IMR-90 (cell line): Measurements from ENCODE around the gene ETV4. TPM values are rescaled to one million over a fixed set of nuclear protein-coding genes. Genes with fewer than 3 reads are reported as not detected.

Experiments used
- ATAC-seq: fragments of 200-7000 bp; cut with Tn5 transposase; 2 replicates; pipeline ENCODE4 v1.9.1; 2020; ENCODE audit warnings: low read depth, mild to moderate bottlenecking, moderate library complexity
- BruUV-seq: library from RNA; stranded (reverse); fragments of 400-500 nt; replicated peaks from 2 replicates; lab custom pipeline; 2021; lab: Mats Ljungman, UMichigan
- CTCF ChIA-PET: fragments of 300-600 bp; formaldehyde crosslinking; extraction: SDS; loops from one replicate; lab custom pipeline; 2021; ENCODE audit warnings: antibody characterized with exemption; lab: Yijun Ruan, JAX
- POLR2A ChIA-PET: fragments of 300-600 bp; sonication (Branson Sonifier 250); formaldehyde crosslinking; loops from one replicate; lab custom pipeline; 2022; ENCODE audit warnings: antibody characterized with exemption; ENCODE audit not compliant: unreplicated experiment; lab: Charles Lee
- DNase-seq: peaks from one replicate; pipeline ENCODE4 v3.0.0; 2013
- H2AFZ ChIP-seq: replicated peaks from 2 replicates; pipeline ENCODE3; 2013; ENCODE audit warnings: low read length, mild to moderate bottlenecking; ENCODE audit not compliant: poor library complexity
- H2AK5ac ChIP-seq: 2 replicates; pipeline ENCODE4 v1.6.1; 2013; ENCODE audit warnings: low read depth, low read length, inconsistent platforms
- H2AK9ac ChIP-seq: replicated peaks from 2 replicates; pipeline ENCODE3; 2013; ENCODE audit warnings: mild to moderate bottlenecking, low read depth, low read length, moderate library complexity; ENCODE audit not compliant: poor library complexity
- H2BK120ac ChIP-seq: 2 replicates; pipeline ENCODE4 v1.6.1; 2013; ENCODE audit warnings: low read depth, low read length, inconsistent platforms
- H2BK15ac ChIP-seq: 3 replicates; pipeline ENCODE4 v1.6.1; 2013; ENCODE audit warnings: low read depth, low read length, inconsistent platforms
- H2BK20ac ChIP-seq: 2 replicates; pipeline ENCODE4 v1.6.1; 2013; ENCODE audit warnings: low read depth, mild to moderate bottlenecking, inconsistent platforms, low read length, moderate library complexity
- H2BK5ac ChIP-seq: 2 replicates; pipeline ENCODE4 v1.6.1; 2013; ENCODE audit warnings: mild to moderate bottlenecking, low read depth, low read length, inconsistent platforms; ENCODE audit not compliant: poor library complexity, severe bottlenecking
- H3K14ac ChIP-seq: replicated peaks from 2 replicates; pipeline ENCODE4 v1.6.1; 2013; ENCODE audit warnings: low read depth, low read length, inconsistent platforms
- H3K18ac ChIP-seq: 2 replicates; pipeline ENCODE4 v1.6.1; 2013; ENCODE audit warnings: low read depth, low read length, control low read depth
- H3K23ac ChIP-seq: 2 replicates; pipeline ENCODE4 v1.6.1; 2013; ENCODE audit warnings: low read depth, low read length, inconsistent platforms
- H3K27ac ChIP-seq: 2 replicates; pipeline ENCODE4 v1.5.1; 2013; ENCODE audit warnings: mild to moderate bottlenecking, control low read depth, low read length; ENCODE audit not compliant: insufficient read depth
- H3K27me3 ChIP-seq: 2 replicates; pipeline ENCODE4 v1.6.1; 2013; ENCODE audit warnings: low read length; ENCODE audit not compliant: control insufficient read depth, insufficient read depth
- H3K36me3 ChIP-seq: 2 replicates; pipeline ENCODE4 v1.6.1; 2013; ENCODE audit warnings: low read length, mixed read lengths; ENCODE audit not compliant: control insufficient read depth, insufficient read depth
- H3K4ac ChIP-seq: 2 replicates; pipeline ENCODE4 v1.6.1; 2013; ENCODE audit warnings: low read depth, low read length, inconsistent platforms
- H3K4me1 ChIP-seq: 2 replicates; pipeline ENCODE4 v1.6.1; 2013; ENCODE audit warnings: low read length, mixed read lengths; ENCODE audit not compliant: control insufficient read depth, insufficient read depth
- H3K4me2 ChIP-seq: 2 replicates; pipeline ENCODE4 v1.6.1; 2013; ENCODE audit warnings: low read depth, mild to moderate bottlenecking, control low read depth, low read length, moderate library complexity
- H3K4me3 ChIP-seq: 2 replicates; pipeline ENCODE4 v1.5.1; 2013; ENCODE audit warnings: low read depth, mild to moderate bottlenecking, control low read depth, low read length, moderate library complexity; ENCODE audit not compliant: insufficient read depth
- H3K56ac ChIP-seq: 2 replicates; pipeline ENCODE4 v1.6.1; 2013; ENCODE audit warnings: low read length, inconsistent platforms; ENCODE audit not compliant: insufficient read depth; ENCODE audit errors: extremely low read depth
- H3K79me1 ChIP-seq, 2 experiments: 2 replicates each; pipeline ENCODE4 v1.6.1; 2013; ENCODE audit warnings: low read length in 2 of 2, inconsistent platforms in 1 of 2, low read depth in 1 of 2
- H3K9ac ChIP-seq: 2 replicates; pipeline ENCODE4 v1.6.1; 2013; ENCODE audit warnings: low read depth, low read length, control low read depth
- H3K9me1 ChIP-seq: 2 replicates; pipeline ENCODE4 v1.6.1; 2013; ENCODE audit warnings: low read length, inconsistent platforms; ENCODE audit not compliant: insufficient read depth
- H3K9me3 ChIP-seq: 2 replicates; pipeline ENCODE4 v1.6.1; 2013; ENCODE audit warnings: low read length; ENCODE audit not compliant: control insufficient read depth, insufficient read depth
- H4K20me1 ChIP-seq: 2 replicates; pipeline ENCODE4 v1.6.1; 2013; ENCODE audit warnings: low read length, inconsistent platforms; ENCODE audit not compliant: insufficient read depth
- H4K5ac ChIP-seq: 2 replicates; pipeline ENCODE4 v1.6.1; 2013; ENCODE audit warnings: mild to moderate bottlenecking, low read depth, low read length, control low read depth
- H4K8ac ChIP-seq, 2 experiments: 2 replicates each; pipeline ENCODE4 v1.6.1; 2013; ENCODE audit warnings: low read depth in 2 of 2, low read length in 2 of 2, control low read depth in 1 of 2, inconsistent platforms in 1 of 2
- H4K91ac ChIP-seq: 2 replicates; pipeline ENCODE4 v1.6.1; 2013; ENCODE audit warnings: low read depth, low read length, inconsistent platforms; ENCODE audit not compliant: insufficient read depth
- BHLHE40 ChIP-seq: fragments of 150-350 bp; IDR thresholded peaks from 2 replicates; pipeline ENCODE4 v1.6.1; 2016; ENCODE audit warnings: mild to moderate bottlenecking, low read depth, low read length
- CEBPB ChIP-seq: IDR thresholded peaks from 2 replicates; pipeline ENCODE4 v1.6.1; 2012; ENCODE audit warnings: low read depth, low read length, improper control_type of control experiment
- CHD1 ChIP-seq: IDR thresholded peaks from 2 replicates; pipeline ENCODE4 v1.6.1; 2012; ENCODE audit warnings: low read depth, low read length, improper control_type of control experiment
- FOS ChIP-seq: fragments of 150-350 bp; IDR thresholded peaks from 2 replicates; pipeline ENCODE4 v1.6.1; 2016; ENCODE audit warnings: low read depth, low read length
- MAFK ChIP-seq: IDR thresholded peaks from 2 replicates; pipeline ENCODE4 v1.6.1; 2012; ENCODE audit warnings: low read depth, low read length, improper control_type of control experiment
- MAZ ChIP-seq: IDR thresholded peaks from 2 replicates; pipeline ENCODE4 v1.6.1; 2012; ENCODE audit warnings: low read depth, mild to moderate bottlenecking, low read length, improper control_type of control experiment, moderate library complexity, borderline replicate concordance
- MXI1 ChIP-seq: IDR thresholded peaks from 2 replicates; pipeline ENCODE4 v1.6.1; 2012; ENCODE audit warnings: low read depth, mild to moderate bottlenecking, low read length, moderate library complexity, borderline replicate concordance
- NFE2L2 ChIP-seq: fragments of 150-350 bp; IDR thresholded peaks from 2 replicates; pipeline ENCODE4 v1.6.1; 2016; ENCODE audit warnings: low read depth, mild to moderate bottlenecking, low read length
- POLR2A ChIP-seq: IDR thresholded peaks from 2 replicates; pipeline ENCODE4 v1.6.1; 2012; ENCODE audit warnings: mild to moderate bottlenecking, low read depth, low read length
- WGBS, 2 experiments: methylation state at CpG; one replicate each; pipeline versions ENCODE4 v1.1.5 to v1.1.7; 2013; ENCODE audit warnings: missing lambda C conversion rate in 2 of 2; ENCODE audit not compliant: insufficient read length in 1 of 2; ENCODE audit errors: extremely low coverage in 2 of 2; 5-methylcytosine and 5-hydroxymethylcytosine counted together
- dilution Hi-C: fragments of 300-500 bp; cut with HindIII; formaldehyde crosslinking; loops from one replicate; pipeline ENCODE4 v1.14.3; 2018; ENCODE audit warnings: low sequenced_read_pairs; ENCODE audit not compliant: unreplicated experiment
- in situ Hi-C: fragments of 300-500 bp; cut with MboI; formaldehyde crosslinking; loops from 3 replicates; pipeline ENCODE4 v1.14.3; 2019; ENCODE audit warnings: low sequenced_read_pairs, inconsistent platforms, mixed read lengths
- intact Hi-C: fragments of 100-400 bp; cut with micrococcal nuclease; formaldehyde crosslinking; loops from 2 replicates; pipeline ENCODE4 v1.10.0; 2022
- polyA plus RNA-seq, 3 experiments: library from polyadenylated mRNA; depleted of rRNA; stranded (reverse); fragments of >200 nt; gene quantifications; 2 replicates each; pipeline ENCODE4 v1.2.3, GENCODE V29; 2012; ENCODE audit warnings: low replicate concordance in 1 of 3
- total RNA-seq: library from RNA; depleted of rRNA; stranded (reverse); fragments of >200 nt; gene quantifications from 2 replicates; pipeline ENCODE4 v1.2.3, GENCODE V29; 2012
- TF ChIP-seq, protein P1 (sequence below): conservative IDR thresholded peaks from 2 replicates; pipeline ENCODE4 v1.5.1; 2012; ENCODE audit warnings: mild to moderate bottlenecking, low read depth, low read length, improper control_type of control experiment
- TF ChIP-seq, protein P2 (sequence below): fragments of 150-350 bp; IDR thresholded peaks from 2 replicates; pipeline ENCODE4 v1.6.1; 2017; ENCODE audit warnings: mild to moderate bottlenecking, antibody characterized with exemption, low read length, low read depth

Gene ETV4
- total and polyA plus RNA-seq, 2 of the 4 experiments (the other 2 are of a cell fraction) = 4.3 to 13.2 TPM

DNA sequence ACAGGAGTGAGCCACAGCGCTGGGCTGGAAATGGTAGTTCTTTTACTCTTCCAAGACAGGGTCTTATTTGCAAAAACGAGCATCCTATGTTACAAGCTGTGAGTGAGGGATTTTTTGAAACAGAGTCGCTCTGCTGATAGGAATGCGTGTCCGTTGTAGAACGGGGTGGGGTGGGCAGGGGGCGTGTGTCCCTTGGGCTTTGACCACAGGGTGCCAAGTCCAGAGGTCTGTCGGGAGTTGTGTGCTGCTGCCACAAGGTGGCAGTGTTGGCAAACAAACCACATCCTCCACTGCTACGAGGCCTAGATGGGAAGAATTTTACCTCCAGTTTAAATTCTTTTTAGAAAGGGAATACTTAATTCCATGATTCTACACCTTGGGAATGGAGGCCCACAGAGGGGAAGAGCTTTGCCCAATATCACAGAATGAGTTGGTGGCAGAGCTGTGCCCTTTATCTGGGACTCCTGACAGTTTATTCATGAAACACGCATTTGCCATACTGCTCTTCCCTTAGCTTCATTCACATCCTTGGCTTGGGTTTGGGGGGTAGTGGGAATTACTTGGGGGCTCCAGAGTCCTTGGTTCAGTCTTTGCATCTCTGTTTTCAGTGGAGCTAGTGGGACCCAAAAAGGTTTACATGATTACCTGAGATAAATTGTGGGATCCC is 30.6 kb upstream of the ETV4 start (continued):
- TF ChIP-seq POLR2A (peak; percentile 56; the same call in 1 of the 2 replicates), NFE2L2 (no peak)

DNA sequence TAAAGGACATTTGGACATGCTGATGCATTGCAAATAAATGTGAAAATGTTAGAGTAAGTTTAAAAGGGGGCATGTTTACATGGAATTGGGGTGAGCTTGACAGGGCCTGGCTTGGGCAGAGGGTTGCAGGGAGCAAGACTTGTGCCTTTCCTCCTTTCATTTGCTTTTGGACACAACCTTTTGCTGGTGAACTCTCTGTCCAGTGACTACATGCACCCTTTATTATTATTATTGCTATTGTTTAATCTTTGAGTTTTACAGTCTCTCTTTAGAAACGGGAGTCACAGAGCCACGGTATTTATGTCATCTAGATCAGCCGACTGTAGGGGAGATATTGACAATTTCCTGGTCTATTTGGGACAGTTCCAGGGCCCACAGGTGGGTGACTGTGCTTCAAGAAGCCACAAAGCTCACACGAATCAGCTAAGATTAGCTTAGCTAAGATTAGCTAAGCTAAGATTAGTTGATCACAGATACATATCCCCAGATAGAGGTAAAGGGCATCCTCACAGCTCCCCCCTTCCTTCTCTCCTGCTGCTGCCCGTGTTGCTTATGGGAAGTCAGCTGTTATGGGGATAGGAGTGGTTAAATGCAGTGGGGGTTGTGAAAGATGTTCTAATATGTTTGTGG is 28.9 kb upstream of the ETV4 start:
- Histone ChIP-seq H3K36me3 (no peaks in the 10 kb centered on the region), H2AK9ac (no peak overlapping the region), H3K27ac (no peak overlapping the region), H2BK5ac (no peak overlapping the region), H3K4me3 (no peak overlapping the region), H2AK5ac (no peak overlapping the region; the same call in 1 of the 2 replicates), H3K9ac (no peak overlapping the region), H2BK120ac (no peak overlapping the region; the same call in 1 of the 2 replicates), H3K9me3 (no peaks in the 10 kb centered on the region), H3K79me1 (no peaks in the 10 kb centered on the region), H3K4me1 (peaks cover 16% of the 10 kb centered on the region), H3K56ac (no peak overlapping the region), H3K9me1 (peaks cover 18% of the 10 kb centered on the region), H3K4me2 (no peak overlapping the region), H4K91ac (no peak overlapping the region), H4K20me1 (peaks cover 3% of the 10 kb centered on the region; the same call in 1 of the 2 replicates), H3K14ac (0 out of 2 replicates have a peak overlapping the region, but pooled peaks have one; percentile 1), H3K23ac (no peak overlapping the region), H3K4ac (no peak overlapping the region), H4K5ac (no peak overlapping the region), H2BK20ac (no peak overlapping the region), H2AFZ (peak overlapping the region; percentile 47), H2BK15ac (no peak overlapping the region), H3K27me3 (no peaks in the 10 kb centered on the region), H4K8ac (no peak overlapping the region), H3K18ac (no peak overlapping the region)
- CTCF ChIA-PET = interaction anchor here (0.5 to 8.7 kb wide), 6 partner anchors 13 to 165 kb away, joined by 3 to 82 read pairs (median 3); partner anchors contain the start of gene DHX8
- intact Hi-C loops = no loop called here
- dilution Hi-C loops = no loop called here
- WGBS, 2 experiments = 29% methylated on average over 2 of the region's 5 CpGs; no CpG with 5 or more reads in 1 of the 2 experiments
- in situ Hi-C loops = loop anchor here (5.0 kb wide), 2 partner anchors 97 to 177 kb away; no protein-coding TSS in a partner anchor
- POLR2A ChIA-PET = no interaction called here
- BruUV-seq = no TSS peak
- DNase-seq = no peak
- ATAC-seq = no peak
- TF ChIP-seq MXI1 (no peak), CEBPB (no peak), BHLHE40 (no peak), MAZ (no peak), CHD1 (no peak), MAFK (no peak), POLR2A (no peak), FOS (no peak)
- TF ChIP-seq, protein P1, sequence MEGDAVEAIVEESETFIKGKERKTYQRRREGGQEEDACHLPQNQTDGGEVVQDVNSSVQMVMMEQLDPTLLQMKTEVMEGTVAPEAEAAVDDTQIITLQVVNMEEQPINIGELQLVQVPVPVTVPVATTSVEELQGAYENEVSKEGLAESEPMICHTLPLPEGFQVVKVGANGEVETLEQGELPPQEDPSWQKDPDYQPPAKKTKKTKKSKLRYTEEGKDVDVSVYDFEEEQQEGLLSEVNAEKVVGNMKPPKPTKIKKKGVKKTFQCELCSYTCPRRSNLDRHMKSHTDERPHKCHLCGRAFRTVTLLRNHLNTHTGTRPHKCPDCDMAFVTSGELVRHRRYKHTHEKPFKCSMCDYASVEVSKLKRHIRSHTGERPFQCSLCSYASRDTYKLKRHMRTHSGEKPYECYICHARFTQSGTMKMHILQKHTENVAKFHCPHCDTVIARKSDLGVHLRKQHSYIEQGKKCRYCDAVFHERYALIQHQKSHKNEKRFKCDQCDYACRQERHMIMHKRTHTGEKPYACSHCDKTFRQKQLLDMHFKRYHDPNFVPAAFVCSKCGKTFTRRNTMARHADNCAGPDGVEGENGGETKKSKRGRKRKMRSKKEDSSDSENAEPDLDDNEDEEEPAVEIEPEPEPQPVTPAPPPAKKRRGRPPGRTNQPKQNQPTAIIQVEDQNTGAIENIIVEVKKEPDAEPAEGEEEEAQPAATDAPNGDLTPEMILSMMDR = no peak
- TF ChIP-seq, protein P2, sequence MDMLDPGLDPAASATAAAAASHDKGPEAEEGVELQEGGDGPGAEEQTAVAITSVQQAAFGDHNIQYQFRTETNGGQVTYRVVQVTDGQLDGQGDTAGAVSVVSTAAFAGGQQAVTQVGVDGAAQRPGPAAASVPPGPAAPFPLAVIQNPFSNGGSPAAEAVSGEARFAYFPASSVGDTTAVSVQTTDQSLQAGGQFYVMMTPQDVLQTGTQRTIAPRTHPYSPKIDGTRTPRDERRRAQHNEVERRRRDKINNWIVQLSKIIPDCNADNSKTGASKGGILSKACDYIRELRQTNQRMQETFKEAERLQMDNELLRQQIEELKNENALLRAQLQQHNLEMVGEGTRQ = no peak
